NCI-H82 treated with DMSO at 0.1 percent for 48 hours (cell line): ENCODE measurements around the gene CST3.
"Not testable (repeated sequence)": the region's sequence is repeated elsewhere in the genome, so short reads cannot be mapped to it uniquely, and the experiment has no call there.

Source experiments
- DNase-seq: peaks from one replicate; lab custom pipeline; 2025; ENCODE audit not compliant: unreplicated experiment; lab: John Stamatoyannopoulos, UW

Gene CST3

GRCh38 chr20:23644164-23644563 is 6.4 kb upstream of the CST3 start:
- DNase-seq: no peak

GRCh38 chr20:23643659-23644058 is 5.9 kb upstream of the CST3 start:
- no peak for DNase-seq

- no peak for DNase-seq
Observed at GRCh38 chr20:23641936-23642751, 4.4 kb upstream of the CST3 start.

GRCh38 chr20:23640671-23641667 is 3.2 kb upstream of the CST3 start:
- no peak for DNase-seq

GRCh38 chr20:23640018-23640601 is 2.4 kb upstream of the CST3 start:
- no peak for DNase-seq

GRCh38 chr20:23639490-23639958 is 1.8 kb upstream of the CST3 start:
- no peak for DNase-seq

- DNase-seq: no peak
Observed at GRCh38 chr20:23638309-23638708, 554 bp upstream of the CST3 start.

GRCh38 chr20:23636908-23637281 is 860 bp downstream of the CST3 start:
- no peak for DNase-seq

- DNase-seq: no peak
Observed at GRCh38 chr20:23636182-23636907, 1.4 kb downstream of the CST3 start.

GRCh38 chr20:23635768-23636090 is 2.0 kb downstream of the CST3 start:
- DNase-seq: not testable (repeated sequence)

- no peak for DNase-seq
Observed at GRCh38 chr20:23634985-23635767, 2.6 kb downstream of the CST3 start.

- no peak for DNase-seq
Observed at GRCh38 chr20:23634044-23634801, 3.5 kb downstream of the CST3 start.

- no peak for DNase-seq
Observed at GRCh38 chr20:23632711-23633573, 4.8 kb downstream of the CST3 start.

GRCh38 chr20:23631981-23632710 is 5.6 kb downstream of the CST3 start:
- no peak for DNase-seq

GRCh38 chr20:23631226-23631822 is 6.4 kb downstream of the CST3 start:
- DNase-seq: no peak

GRCh38 chr20:23630392-23630849 is 7.3 kb downstream of the CST3 start:
- no peak for DNase-seq
